Prostate gland (tissue), 2 donors: Measurements from ENCODE around the gene FKBP15. TPM values are rescaled to one million over a fixed set of nuclear protein-coding genes. Genes with fewer than 3 reads are reported as not detected.
"Not testable (repeated sequence)": the region's sequence is repeated elsewhere in the genome, so short reads cannot be mapped to it uniquely, and the experiment has no call there.

Source experiments
- DNase-seq: peaks from one replicate; pipeline ENCODE4 v3.0.0-alpha.2; 2019; ENCODE audit warnings: low spot score
- H3K27ac ChIP-seq, 2 donors: fragments of 200-600 bp; sonication (generic); 2 replicates each; pipeline ENCODE4 v1.5.1; 2017 to 2019
- H3K27me3 ChIP-seq: fragments of 200-600 bp; sonication (generic); replicated peaks from 2 replicates; pipeline ENCODE4 v1.5.1; 2019; ENCODE audit not compliant: insufficient read depth
- H3K36me3 ChIP-seq, 2 donors: fragments of 200-600 bp; sonication (generic); 1 replicate in 1 of 2; 2 replicates in 1 of 2; pipeline versions ENCODE4 v1.5.1 to v1.8.1; 2017 to 2019
- H3K4me1 ChIP-seq: fragments of 200-600 bp; sonication (generic); replicated peaks from 2 replicates; pipeline ENCODE4 v1.5.1; 2019
- H3K4me3 ChIP-seq, 2 donors: fragments of 200-600 bp; sonication (generic); 2 replicates each; pipeline ENCODE4 v1.5.1; 2017 to 2019
- H3K9me3 ChIP-seq: fragments of 200-600 bp; sonication (generic); 2 replicates; pipeline ENCODE4 v1.5.1; 2017
- CTCF ChIP-seq, 4 experiments: fragments of 200-600 bp in 2 of 4; fragments of 450-650 bp in 2 of 4; sonication (generic) in 2 of 4; IDR thresholded peaks; 1 replicate in 3 of 4; 2 replicates in 1 of 4; pipeline ENCODE4 v1.5.1; 2016 to 2019; ENCODE audit warnings: antibody characterized with exemption in 4 of 4, mild to moderate bottlenecking in 2 of 4, moderate library complexity in 2 of 4
- POLR2A ChIP-seq: fragments of 450-650 bp; IDR thresholded peaks from one replicate; pipeline ENCODE4 v1.6.1; 2016; ENCODE audit warnings: antibody characterized with exemption, mild to moderate bottlenecking
- POLR2AphosphoS5 ChIP-seq: sonication (generic); formaldehyde crosslinking; IDR thresholded peaks from one replicate; pipeline ENCODE4 v1.6.1; 2017; ENCODE audit warnings: antibody characterized with exemption
- WGBS: methylation state at CpG from one replicate; pipeline ENCODE4 v1.1.5; 2018; 5-methylcytosine and 5-hydroxymethylcytosine counted together
- intact Hi-C: fragments of 100-400 bp; cut with DNase I; formaldehyde crosslinking; loops from one replicate; pipeline ENCODE4 v1.14.2; 2022
- total RNA-seq, 2 donors: library from RNA; depleted of rRNA; stranded (reverse); fragments of >200 nt; gene quantifications; one replicate each; pipeline ENCODE4 v1.1.0, GENCODE V29; 2016

The FKBP15 gene
- total RNA-seq, 2 donors from 2014 or later: 22.5 to 25.7 TPM

GRCh38 chr9:113255438-113255837, 34.4 kb upstream of the FKBP15 start:
- Histone ChIP-seq H3K4me1 (no peaks in the 10 kb centered on the region), H3K36me3 (peaks cover 0 to 6% of the 10 kb centered on the region in 2 donors)
- WGBS: 90% methylated on average over 6 of the region's 6 CpGs

GRCh38 chr9:113254991-113255390, 33.9 kb upstream of the FKBP15 start:
- DNase-seq: no peak
- H3K4me3 ChIP-seq: no peak overlapping the region
- TF ChIP-seq CTCF (IDR thresholded peaks at IDR 0.05) (no peak), POLR2AphosphoS5 (no peak), POLR2A (no peak)
- no peaks in the 10 kb centered on the region for H3K9me3 ChIP-seq
- H3K27me3 ChIP-seq: no peaks in the 10 kb centered on the region
- 94% methylated on average over 1 of the region's 1 CpG for WGBS
- no peaks in the 10 kb centered on the region for H3K4me1 ChIP-seq
- peaks cover 0 to 3% of the 10 kb centered on the region in 2 donors for H3K36me3 ChIP-seq
- intact Hi-C loops: no loop called here
- H3K27ac ChIP-seq: no peak overlapping the region

More at GRCh38 chr9:113255438-113255837, 34.4 kb upstream of the FKBP15 start:
- no peak overlapping the region for H3K27ac ChIP-seq
- H3K27me3 ChIP-seq: no peaks in the 10 kb centered on the region
- H3K9me3 ChIP-seq: no peaks in the 10 kb centered on the region
- no peak overlapping the region for H3K4me3 ChIP-seq
- no peak for TF ChIP-seq CTCF (IDR thresholded peaks at IDR 0.05)
- no peak for TF ChIP-seq POLR2A
- no peak for TF ChIP-seq POLR2AphosphoS5
- no peak for DNase-seq
- intact Hi-C loops: no loop called here

GRCh38 chr9:113250807-113251206, 29.7 kb upstream of the FKBP15 start:
- no peak for TF ChIP-seq CTCF (IDR thresholded peaks at IDR 0.05)
- no peak for TF ChIP-seq POLR2A
- TF ChIP-seq POLR2AphosphoS5: no peak
- Histone ChIP-seq H3K4me3 (no peak overlapping the region), H3K4me1 (no peaks in the 10 kb centered on the region), H3K27me3 (no peaks in the 10 kb centered on the region), H3K9me3 (no peaks in the 10 kb centered on the region), H3K36me3 (no peaks in the 10 kb centered on the region), H3K27ac (no peak overlapping the region)
- intact Hi-C loops: no loop called here
- 93% methylated on average over 2 of the region's 2 CpGs for WGBS
- DNase-seq: no peak

- H3K27me3 ChIP-seq, H3K4me1 ChIP-seq, H3K4me3 ChIP-seq, DNase-seq, H3K27ac ChIP-seq, H3K9me3 ChIP-seq, H3K36me3 ChIP-seq, intact Hi-C loops: not testable (repeated sequence)
- WGBS: 100% methylated on average over 2 of the region's 2 CpGs
Measured at GRCh38 chr9:113249661-113250060, 28.6 kb upstream of the FKBP15 start.

- Histone ChIP-seq H3K4me3 (no peak overlapping the region), H3K36me3 (no peaks in the 10 kb centered on the region), H3K4me1 (no peaks in the 10 kb centered on the region), H3K27me3 (no peaks in the 10 kb centered on the region), H3K27ac (no peak overlapping the region), H3K9me3 (no peaks in the 10 kb centered on the region)
- intact Hi-C loops: no loop called here
- no peak for DNase-seq
- TF ChIP-seq POLR2AphosphoS5 (no peak), CTCF (IDR thresholded peaks at IDR 0.05) (no peak), POLR2A (no peak)
Measured at GRCh38 chr9:113247640-113248039, 26.6 kb upstream of the FKBP15 start.
